ENCODE measurements around the gene ZNF675. TPM values are rescaled to one million over a fixed set of nuclear protein-coding genes. Genes with fewer than 3 reads are reported as not detected.
"Not testable (repeated sequence)": the region's sequence is repeated elsewhere in the genome, so short reads cannot be mapped to it uniquely, and the experiment has no call there.

Gene ZNF675
- 10 to 100 TPM; 21.0 to 34.9 TPM for total RNA-seq
- 10 to 100 TPM; 21.4 to 26.6 TPM for polyA plus RNA-seq (ENCODE audit: insufficient read length in 2 of 2)
- long read RNA-seq, donor 1, full-length matches to known transcripts = 11 of 1,894 reads
- long read RNA-seq, donor 1, partial matches to known transcripts = 1,883 of 1,894 reads
- long read RNA-seq, donor 1, other reads (novel, unspliced or antisense) = 0 of 1,894 reads
- long read RNA-seq, donor 2, full-length matches to known transcripts = 8 of 22 reads
- long read RNA-seq, donor 2, partial matches to known transcripts = 14 of 22 reads
- long read RNA-seq, donor 2, other reads (novel, unspliced or antisense) = 0 of 22 reads
- long read RNA-seq, donor 3, full-length matches to known transcripts = 8 of 1,083 reads
- long read RNA-seq, donor 3, partial matches to known transcripts = 1,075 of 1,083 reads
- long read RNA-seq, donor 3, other reads (novel, unspliced or antisense) = 0 of 1,083 reads
- long read RNA-seq, donor 4, full-length matches to known transcripts = 7 of 109 reads
- long read RNA-seq, donor 4, partial matches to known transcripts = 102 of 109 reads
- long read RNA-seq, donor 4, other reads (novel, unspliced or antisense) = 0 of 109 reads

DNA sequence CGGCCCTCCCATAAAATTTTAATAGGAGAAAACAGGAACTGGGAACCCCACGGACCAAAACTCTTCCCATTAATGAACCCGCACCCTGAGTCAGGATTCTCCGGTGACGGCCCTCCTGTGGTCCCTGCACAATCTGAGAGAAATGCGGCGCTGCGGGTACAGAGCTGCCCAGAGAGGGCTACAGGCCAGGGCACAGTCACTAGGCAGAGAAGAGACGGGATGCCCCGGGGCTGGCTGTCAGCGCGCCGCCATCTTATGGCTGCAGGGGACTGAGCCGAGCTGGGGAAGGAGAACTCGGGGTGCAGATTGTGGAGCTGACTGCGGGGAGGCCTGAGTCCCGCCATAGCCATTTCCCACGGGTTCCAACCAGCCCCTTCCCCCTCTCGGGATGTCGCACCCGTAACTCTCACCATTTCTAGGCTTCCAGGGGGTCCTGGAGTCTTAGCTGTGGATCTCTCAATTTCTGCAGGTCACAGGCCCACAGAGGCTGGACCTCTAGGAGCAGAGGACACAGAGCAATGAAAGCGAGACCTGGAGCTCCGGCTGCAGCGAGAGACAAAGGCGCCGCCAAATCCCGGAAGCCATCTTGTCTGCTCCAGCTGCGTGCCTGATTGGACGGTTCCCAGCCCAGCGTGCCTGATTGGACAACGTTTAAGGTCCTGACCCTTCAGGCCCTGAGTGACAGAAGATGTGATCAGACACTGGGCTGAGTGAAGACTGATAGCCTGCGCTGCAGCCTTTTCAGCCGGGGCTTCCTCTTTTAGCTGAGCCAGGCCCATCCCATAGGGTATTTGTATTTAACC lies at the start of gene ZNF675:
Gene ZNF675, minus strand, starts transcription at position 592 of the 803 bp plus-strand sequence. Its CDS starts 179 bp downstream, at position 413.
- WGBS (ENCODE audit: insufficient coverage) = 1% methylated on average over 29 of the region's 33 CpGs
- Histone ChIP-seq H3K9me3 (ENCODE audit: control insufficient read depth, insufficient read depth, low read length) (no peaks in the 10 kb centered on the region), H3K4me3 (ENCODE audit: low read depth, low read length) (peak within 1 kb of the TSS; percentile 73), H3K27ac (ENCODE audit: low read depth, low read length) (peak within 1 kb of the TSS; percentile 84), H3K36me3 (ENCODE audit: control insufficient read depth, insufficient read depth, low read length) (no peaks in the 10 kb centered on the region), H3K27me3 (ENCODE audit: control insufficient read depth, insufficient read depth, low read length) (no peaks in the 10 kb centered on the region), H3K4me1 (ENCODE audit: control insufficient read depth, insufficient read depth, low read length) (peaks cover 3% of the 10 kb centered on the region)
- peak; percentile 87 to 99 (median 90) for DNase-seq (ENCODE audit: low read depth in 4 of 6, low spot score in 6 of 6)

DNA sequence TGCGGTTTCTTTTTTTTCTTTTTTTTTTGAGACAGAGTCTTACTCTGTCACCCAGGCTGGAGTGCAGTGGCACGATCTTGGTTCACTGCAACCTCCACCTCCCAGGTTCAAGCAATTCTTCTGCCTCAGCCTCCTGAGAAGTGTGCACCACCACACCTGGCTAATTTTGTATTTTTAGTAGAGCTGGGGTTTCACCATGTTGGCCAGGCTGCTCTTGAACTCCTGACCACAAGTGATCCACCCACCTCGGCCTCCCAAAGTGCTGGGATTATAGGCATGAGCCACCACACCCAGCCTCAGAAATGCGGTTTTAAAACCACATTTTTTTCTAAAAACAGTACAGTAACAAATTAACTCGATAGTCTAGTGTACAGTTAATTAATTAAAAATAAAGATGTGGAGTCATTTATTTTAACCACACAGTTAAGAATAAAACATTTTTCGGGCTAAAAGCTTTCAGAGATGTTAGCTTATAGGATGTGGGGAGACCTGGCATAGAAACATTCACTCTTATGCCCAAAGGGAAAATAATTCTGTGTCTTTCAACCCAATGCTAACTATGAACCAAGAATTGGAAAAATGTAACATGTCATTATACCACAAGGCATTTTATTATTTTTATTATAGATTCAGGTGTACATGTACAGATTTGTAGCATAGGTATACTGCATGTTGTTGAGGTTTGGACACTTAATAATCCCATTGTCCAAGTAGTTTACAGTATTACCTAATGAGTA lies 43.9 kb upstream of the ZNF675 start:
- H3K27me3 ChIP-seq (ENCODE audit: control insufficient read depth, insufficient read depth, low read length); H3K4me3 ChIP-seq (ENCODE audit: low read depth, low read length); H3K36me3 ChIP-seq (ENCODE audit: control insufficient read depth, insufficient read depth, low read length); DNase-seq (ENCODE audit: low read depth in 4 of 6, low spot score in 6 of 6); H3K9me3 ChIP-seq (ENCODE audit: control insufficient read depth, insufficient read depth, low read length); H3K27ac ChIP-seq (ENCODE audit: low read depth, low read length); H3K4me1 ChIP-seq (ENCODE audit: control insufficient read depth, insufficient read depth, low read length): not testable (repeated sequence)
- no CpG with 5 or more reads among the region's 6 CpGs for WGBS (ENCODE audit: insufficient coverage)

DNA sequence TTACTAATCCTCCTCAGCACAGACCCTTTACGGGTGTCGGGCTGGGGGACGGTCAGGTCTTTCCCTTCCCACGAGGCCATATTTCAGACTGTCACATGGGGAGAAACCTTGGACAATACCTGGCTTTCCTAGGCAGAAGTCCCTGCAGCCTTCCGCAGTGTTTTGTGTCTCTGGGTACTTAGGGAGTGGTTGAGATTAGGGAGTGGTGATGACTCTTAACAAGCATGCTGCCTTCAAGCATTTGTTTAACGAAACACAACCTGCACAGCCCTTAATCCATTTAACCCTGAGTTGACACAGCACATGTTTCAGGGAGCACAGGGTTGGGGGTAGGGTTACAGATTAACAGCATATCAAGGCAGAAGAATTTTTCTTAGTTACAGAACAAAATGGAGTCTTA lies 37.1 kb upstream of the ZNF675 start:
- not testable (repeated sequence) for H3K4me3 ChIP-seq (ENCODE audit: low read depth, low read length); H3K27ac ChIP-seq (ENCODE audit: low read depth, low read length); DNase-seq (ENCODE audit: low read depth in 4 of 6, low spot score in 6 of 6); H3K9me3 ChIP-seq (ENCODE audit: control insufficient read depth, insufficient read depth, low read length); H3K27me3 ChIP-seq (ENCODE audit: control insufficient read depth, insufficient read depth, low read length); H3K4me1 ChIP-seq (ENCODE audit: control insufficient read depth, insufficient read depth, low read length); H3K36me3 ChIP-seq (ENCODE audit: control insufficient read depth, insufficient read depth, low read length)
- no CpG with 5 or more reads among the region's 6 CpGs for WGBS (ENCODE audit: insufficient coverage)

DNA sequence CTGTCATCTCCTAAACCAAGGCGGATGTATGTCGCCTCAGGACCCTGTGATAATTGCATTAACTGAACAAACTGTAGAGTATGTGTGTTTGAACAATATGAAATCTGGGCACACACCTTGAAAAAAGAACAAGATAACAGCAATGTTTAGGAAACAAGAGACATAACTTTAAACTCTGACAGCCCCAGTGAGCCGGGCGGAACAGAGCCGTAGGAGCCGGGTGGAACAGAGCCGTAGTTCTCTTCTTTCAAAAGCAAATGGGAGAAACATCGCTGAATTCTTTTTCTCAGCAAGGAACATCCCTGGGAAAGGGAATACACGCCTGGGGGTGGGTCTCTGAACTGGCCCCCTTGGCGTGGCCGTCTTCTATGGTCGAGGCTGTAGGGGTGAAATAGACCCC lies 31.8 kb upstream of the ZNF675 start:
- no peak for DNase-seq (ENCODE audit: low read depth in 4 of 6, low spot score in 6 of 6)
- WGBS (ENCODE audit: insufficient coverage) = 12% methylated on average over 6 of the region's 12 CpGs
- no peak overlapping the region for H3K4me3 ChIP-seq (ENCODE audit: low read depth, low read length)
- H3K27ac ChIP-seq (ENCODE audit: low read depth, low read length) = no peak overlapping the region
- no peaks in the 10 kb centered on the region for H3K9me3 ChIP-seq (ENCODE audit: control insufficient read depth, insufficient read depth, low read length)
- H3K27me3 ChIP-seq (ENCODE audit: control insufficient read depth, insufficient read depth, low read length) = no peaks in the 10 kb centered on the region
- no peaks in the 10 kb centered on the region for H3K4me1 ChIP-seq (ENCODE audit: control insufficient read depth, insufficient read depth, low read length)
- no peaks in the 10 kb centered on the region for H3K36me3 ChIP-seq (ENCODE audit: control insufficient read depth, insufficient read depth, low read length)

DNA sequence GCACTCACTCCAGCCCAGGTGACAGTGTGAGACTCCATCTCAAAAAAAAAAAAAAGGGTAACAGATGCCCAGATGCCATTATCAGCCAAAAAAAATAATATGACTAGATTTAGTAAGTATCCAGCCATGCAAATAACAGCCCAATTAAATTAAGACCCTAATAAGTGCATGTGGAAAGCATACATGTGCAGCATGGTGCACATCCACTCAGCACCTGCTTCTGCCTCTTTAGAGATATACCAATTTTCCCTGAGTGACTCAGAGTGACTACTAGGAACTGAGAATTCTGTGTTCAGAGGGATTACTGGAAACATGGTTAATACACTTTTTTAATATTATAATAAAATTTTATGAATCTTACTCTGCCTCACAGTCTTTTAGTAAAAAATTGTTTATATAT lies 29.8 kb upstream of the ZNF675 start:
- Histone ChIP-seq H3K27me3 (ENCODE audit: control insufficient read depth, insufficient read depth, low read length) (no peaks in the 10 kb centered on the region), H3K4me3 (ENCODE audit: low read depth, low read length) (no peak overlapping the region), H3K36me3 (ENCODE audit: control insufficient read depth, insufficient read depth, low read length) (no peaks in the 10 kb centered on the region), H3K9me3 (ENCODE audit: control insufficient read depth, insufficient read depth, low read length) (no peaks in the 10 kb centered on the region), H3K4me1 (ENCODE audit: control insufficient read depth, insufficient read depth, low read length) (no peaks in the 10 kb centered on the region), H3K27ac (ENCODE audit: low read depth, low read length) (no peak overlapping the region)
- no peak for DNase-seq (ENCODE audit: low read depth in 4 of 6, low spot score in 6 of 6)

DNA sequence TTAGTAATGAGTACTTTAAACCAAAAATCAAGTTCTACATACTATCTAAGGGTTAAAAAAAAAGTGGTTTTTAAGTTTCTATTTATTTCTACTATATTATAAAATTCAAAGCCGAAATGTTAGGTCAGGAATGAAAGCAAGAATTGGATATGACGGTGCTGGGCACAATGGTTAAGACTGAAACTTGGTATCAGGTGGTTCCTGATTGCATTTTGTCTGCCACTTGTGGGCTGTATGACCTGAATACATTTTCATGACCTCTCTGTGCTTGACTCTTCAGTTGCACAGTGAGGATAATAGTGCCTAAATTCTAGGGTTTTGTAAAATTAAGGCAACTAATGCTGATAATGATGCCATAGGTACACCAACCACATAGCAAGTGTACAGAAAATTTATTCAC lies 22.3 kb upstream of the ZNF675 start:
- Histone ChIP-seq H3K27ac (ENCODE audit: low read depth, low read length) (no peak overlapping the region), H3K9me3 (ENCODE audit: control insufficient read depth, insufficient read depth, low read length) (no peaks in the 10 kb centered on the region), H3K4me1 (ENCODE audit: control insufficient read depth, insufficient read depth, low read length) (no peaks in the 10 kb centered on the region), H3K27me3 (ENCODE audit: control insufficient read depth, insufficient read depth, low read length) (no peaks in the 10 kb centered on the region), H3K36me3 (ENCODE audit: control insufficient read depth, insufficient read depth, low read length) (no peaks in the 10 kb centered on the region), H3K4me3 (ENCODE audit: low read depth, low read length) (no peak overlapping the region)
- DNase-seq (ENCODE audit: low read depth in 4 of 6, low spot score in 6 of 6) = no peak
- 83% methylated on average over 1 of the region's 2 CpGs for WGBS (ENCODE audit: insufficient coverage)

DNA sequence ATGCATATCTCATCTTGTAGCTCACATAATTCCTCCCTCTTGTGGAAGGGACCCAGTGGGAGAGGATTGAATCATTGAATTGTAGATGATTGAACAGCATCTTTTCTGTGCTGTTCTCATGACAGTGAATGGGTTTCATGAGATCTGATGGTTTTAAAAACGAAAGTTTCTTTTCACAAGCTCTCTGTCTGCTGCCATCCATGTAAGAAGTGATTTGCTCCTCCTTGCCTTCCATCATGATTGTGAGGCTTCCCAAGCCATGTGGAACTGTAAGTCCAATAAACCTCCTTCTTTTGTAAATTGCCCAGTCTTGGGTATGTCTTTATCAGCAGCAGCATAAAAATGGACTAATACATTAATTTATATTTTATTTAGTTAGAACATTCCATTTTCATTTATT lies 19.6 kb upstream of the ZNF675 start:
- Histone ChIP-seq H3K4me3 (ENCODE audit: low read depth, low read length) (no peak overlapping the region), H3K27ac (ENCODE audit: low read depth, low read length) (no peak overlapping the region), H3K36me3 (ENCODE audit: control insufficient read depth, insufficient read depth, low read length) (no peaks in the 10 kb centered on the region), H3K4me1 (ENCODE audit: control insufficient read depth, insufficient read depth, low read length) (no peaks in the 10 kb centered on the region), H3K27me3 (ENCODE audit: control insufficient read depth, insufficient read depth, low read length) (no peaks in the 10 kb centered on the region), H3K9me3 (ENCODE audit: control insufficient read depth, insufficient read depth, low read length) (no peaks in the 10 kb centered on the region)
- DNase-seq (ENCODE audit: low read depth in 4 of 6, low spot score in 6 of 6) = no peak
- no CpG with 5 or more reads among the region's 1 CpG for WGBS (ENCODE audit: insufficient coverage)

DNA sequence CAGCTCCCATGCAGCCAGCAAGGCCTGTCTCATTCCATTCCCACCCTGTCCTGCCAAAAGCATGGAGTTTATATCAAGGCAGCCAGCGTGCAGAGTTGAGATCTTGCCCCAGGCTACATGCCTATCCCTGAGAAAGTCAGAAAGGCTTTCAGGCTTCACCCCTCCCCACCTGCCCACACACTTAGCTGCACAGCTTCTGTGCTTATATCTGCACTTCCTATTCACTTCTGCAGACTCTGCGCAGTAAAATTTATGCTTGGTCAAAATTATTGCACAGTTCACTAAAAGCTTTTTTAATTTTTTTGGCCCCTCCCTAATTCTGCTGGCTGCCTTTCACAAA lies 12.5 kb upstream of the ZNF675 start:
- Histone ChIP-seq H3K4me1 (ENCODE audit: control insufficient read depth, insufficient read depth, low read length) (no peaks in the 10 kb centered on the region), H3K27ac (ENCODE audit: low read depth, low read length) (no peak overlapping the region), H3K9me3 (ENCODE audit: control insufficient read depth, insufficient read depth, low read length) (no peaks in the 10 kb centered on the region), H3K36me3 (ENCODE audit: control insufficient read depth, insufficient read depth, low read length) (no peaks in the 10 kb centered on the region), H3K4me3 (ENCODE audit: low read depth, low read length) (no peak overlapping the region), H3K27me3 (ENCODE audit: control insufficient read depth, insufficient read depth, low read length) (no peaks in the 10 kb centered on the region)
- no peak for DNase-seq (ENCODE audit: low read depth in 4 of 6, low spot score in 6 of 6)
- WGBS (ENCODE audit: insufficient coverage) = 72% methylated on average over 2 of the region's 2 CpGs

DNA sequence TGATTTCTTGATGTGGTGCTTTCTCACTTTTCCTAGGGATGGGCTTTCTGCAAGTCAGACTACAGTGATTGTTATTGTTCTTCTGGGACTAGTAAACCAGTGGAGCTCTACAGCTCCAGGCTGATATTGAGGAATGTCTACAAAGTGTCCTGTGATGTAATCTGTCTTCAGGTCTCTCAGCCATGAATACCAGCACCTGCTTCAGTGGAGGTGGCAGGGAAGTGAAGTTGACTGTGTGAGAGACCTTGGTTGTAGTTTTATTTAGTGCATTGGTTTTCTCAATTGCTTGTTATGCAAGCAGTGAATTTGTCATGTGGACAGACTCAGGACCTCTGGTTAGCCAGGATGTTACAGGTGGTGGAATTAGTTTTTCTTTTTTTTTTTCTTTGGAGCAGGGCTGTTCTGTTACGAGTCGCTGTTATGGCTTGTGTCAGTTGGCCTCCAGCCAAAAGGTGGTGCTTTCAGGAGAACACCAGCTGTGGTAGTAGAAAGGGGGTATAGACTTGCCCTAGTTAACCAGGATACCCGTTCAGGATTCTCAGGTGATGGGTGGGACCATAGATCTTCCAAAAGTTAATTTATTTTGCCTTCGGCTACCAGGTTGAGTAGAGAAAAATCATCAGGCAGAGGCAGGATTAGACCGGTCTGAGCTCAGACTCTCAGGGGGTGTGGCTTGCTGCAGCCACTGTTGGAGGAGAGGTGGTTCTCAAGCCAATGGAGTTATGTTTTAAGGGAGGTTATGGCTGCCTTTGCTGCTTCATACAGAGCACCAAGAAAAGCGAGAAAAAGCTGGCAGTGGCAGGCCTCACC lies 11.9 kb upstream of the ZNF675 start:
- no peaks in the 10 kb centered on the region for H3K9me3 ChIP-seq (ENCODE audit: control insufficient read depth, insufficient read depth, low read length)
- WGBS (ENCODE audit: insufficient coverage) = 85% methylated on average over 4 of the region's 6 CpGs
- no peak overlapping the region for H3K4me3 ChIP-seq (ENCODE audit: low read depth, low read length)
- no peak for DNase-seq (ENCODE audit: low read depth in 4 of 6, low spot score in 6 of 6)
- H3K36me3 ChIP-seq (ENCODE audit: control insufficient read depth, insufficient read depth, low read length) = no peaks in the 10 kb centered on the region
- no peaks in the 10 kb centered on the region for H3K4me1 ChIP-seq (ENCODE audit: control insufficient read depth, insufficient read depth, low read length)
- no peak overlapping the region for H3K27ac ChIP-seq (ENCODE audit: low read depth, low read length)
- no peaks in the 10 kb centered on the region for H3K27me3 ChIP-seq (ENCODE audit: control insufficient read depth, insufficient read depth, low read length)
